Medulla oblongata (tissue), 1 donor: Measurements from ENCODE around the gene NKAIN1.
"Not testable (repeated sequence)": the region's sequence is repeated elsewhere in the genome, so short reads cannot be mapped to it uniquely, and the experiment has no call there.

Experiments
- DNase-seq: peaks from one replicate; pipeline ENCODE4 v3.0.0-alpha.2; 2015; ENCODE audit errors: extremely low spot score

NKAIN1 gene

GRCh38 chr1:31154000-31154631 is 85.6 kb downstream of the NKAIN1 start:
- DNase-seq, result no peak

- DNase-seq, result no peak
Observed at GRCh38 chr1:31153423-31153822, 86.3 kb downstream of the NKAIN1 start.

- no peak for DNase-seq
Observed at GRCh38 chr1:31152181-31152795, 87.4 kb downstream of the NKAIN1 start.

- no peak for DNase-seq
Observed at GRCh38 chr1:31151402-31151801, 88.3 kb downstream of the NKAIN1 start.

GRCh38 chr1:31148409-31148808 is 91.3 kb downstream of the NKAIN1 start:
- DNase-seq, result no peak

- no peak for DNase-seq
Observed at GRCh38 chr1:31145648-31146047, 94.0 kb downstream of the NKAIN1 start.

- DNase-seq, result no peak
Observed at GRCh38 chr1:31144442-31144841, 95.2 kb downstream of the NKAIN1 start.

GRCh38 chr1:31143455-31143854 is 96.2 kb downstream of the NKAIN1 start:
- DNase-seq, result no peak

GRCh38 chr1:31142406-31142805 is 97.3 kb downstream of the NKAIN1 start:
- DNase-seq, result no peak

- no peak for DNase-seq
Observed at GRCh38 chr1:31140299-31140698, 99.4 kb downstream of the NKAIN1 start.

- DNase-seq, result not testable (repeated sequence)
Observed at GRCh38 chr1:31138797-31139521, 100.7 kb downstream of the NKAIN1 start.

GRCh38 chr1:31137873-31138272 is 101.8 kb downstream of the NKAIN1 start:
- not testable (repeated sequence) for DNase-seq

GRCh38 chr1:31135973-31136600 is 103.6 kb downstream of the NKAIN1 start:
- DNase-seq, result no peak

GRCh38 chr1:31133368-31133767 is 106.3 kb downstream of the NKAIN1 start:
- DNase-seq, result no peak
